Dendritic cell treated with granulocyte-macrophage colony-stimulating factor and Interleukin-4, amounts not matched to agents 40 ng/mL and 50 ng/mL, for 4 days (primary cell): ENCODE data around the gene E2F6.

Experiments used
- H3K27ac Mint-ChIP-seq: one replicate; pipeline ENCODE4 v1.8.0; 2022; ENCODE audit warnings: mild to moderate bottlenecking, mixed read lengths
- H3K27me3 Mint-ChIP-seq: one replicate; pipeline ENCODE4 v1.8.0; 2022; ENCODE audit warnings: mild to moderate bottlenecking, mixed read lengths
- H3K36me3 Mint-ChIP-seq: one replicate; pipeline ENCODE4 v1.8.0; 2022; ENCODE audit warnings: low read depth, mixed read lengths
- H3K4me1 Mint-ChIP-seq: one replicate; pipeline ENCODE4 v1.8.0; 2022; ENCODE audit warnings: low read depth, mixed read lengths
- H3K4me3 Mint-ChIP-seq: one replicate; pipeline ENCODE4 v1.8.0; 2022; ENCODE audit warnings: mild to moderate bottlenecking, moderate library complexity, mixed read lengths
- H3K9me3 Mint-ChIP-seq: one replicate; pipeline ENCODE4 v1.8.0; 2022; ENCODE audit warnings: mixed read lengths
- intact Hi-C: fragments of 100-400 bp; cut with micrococcal nuclease; formaldehyde crosslinking; loops from one replicate; pipeline ENCODE4 v1.15.0; 2022

E2F6 gene

DNA sequence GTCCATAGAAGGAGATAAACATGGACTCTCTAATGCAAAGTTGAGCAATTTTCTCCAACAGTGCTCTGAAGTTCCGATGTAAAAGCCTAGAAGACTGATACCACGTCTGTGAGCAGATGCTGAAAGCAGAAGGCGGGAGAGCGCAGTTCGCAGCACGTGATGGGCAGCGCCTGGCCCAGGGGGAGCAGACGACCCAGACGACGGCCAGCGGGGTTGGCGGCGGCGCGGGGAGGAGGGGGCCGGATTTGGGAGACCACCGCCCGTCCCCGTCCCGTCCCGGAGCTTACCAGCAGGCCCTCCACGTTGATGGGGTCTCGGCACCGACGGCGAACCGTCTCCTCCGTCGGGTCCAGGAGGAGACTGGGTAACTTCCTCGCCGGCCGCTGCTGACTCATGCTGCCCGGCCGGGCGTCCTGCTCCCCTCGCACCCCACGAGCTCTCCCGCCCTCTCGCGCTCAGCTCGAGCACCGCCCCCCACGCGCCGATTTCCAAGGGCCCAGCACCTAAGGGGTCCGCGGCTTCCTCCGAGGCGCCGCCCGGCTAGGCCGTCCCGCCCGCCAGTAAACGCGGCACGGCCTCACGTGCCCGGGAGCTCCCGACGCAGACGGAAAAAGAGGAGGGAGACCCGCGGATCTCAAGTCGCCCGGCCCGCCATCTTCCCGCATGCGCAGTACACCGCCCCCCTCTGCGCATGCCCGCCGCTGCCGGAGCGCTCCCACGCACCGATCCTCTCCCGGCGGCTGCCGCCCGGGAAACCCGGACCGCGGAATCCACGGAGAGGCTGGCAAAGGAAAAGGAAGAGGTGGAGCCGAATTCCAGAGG lies at the start of gene E2F6:
E2F6 (minus strand) TSS at position 677 of the 822 bp plus-strand sequence; CDS start at position 395, 282 bp downstream.
- intact Hi-C loops = loop anchor here (10.0 kb wide), 1 partner anchor 279 kb away; the partner anchor contains the start of gene LPIN1
- Mint-ChIP-seq H3K4me1 (peaks cover 38% of the 10 kb centered on the region), H3K9me3 (no peaks in the 10 kb centered on the region)

GRCh38 chr2:11515490-11515981 lies 49.6 kb upstream of the E2F6 start:
- Mint-ChIP-seq H3K4me3 (no peak overlapping the region), H3K36me3 (no peaks in the 10 kb centered on the region), H3K4me1 (peaks cover 7% of the 10 kb centered on the region), H3K27me3 (peaks cover 34% of the 10 kb centered on the region), H3K27ac (no peak overlapping the region), H3K9me3 (no peaks in the 10 kb centered on the region)
- intact Hi-C loops = no loop called here

More for the DNA sequence above, at the start of gene E2F6:
- Mint-ChIP-seq H3K36me3 (peaks cover 31% of the 10 kb centered on the region), H3K27me3 (no peaks in the 10 kb centered on the region), H3K27ac (peak within 1 kb of the TSS; percentile 96), H3K4me3 (peak within 1 kb of the TSS; percentile 97)

GRCh38 chr2:11514904-11515303 lies 48.9 kb upstream of the E2F6 start:
- H3K9me3 Mint-ChIP-seq = no peaks in the 10 kb centered on the region
- no peaks in the 10 kb centered on the region for H3K36me3 Mint-ChIP-seq
- H3K4me3 Mint-ChIP-seq = no peak overlapping the region
- H3K27ac Mint-ChIP-seq = no peak overlapping the region
- H3K27me3 Mint-ChIP-seq = peaks cover 34% of the 10 kb centered on the region
- intact Hi-C loops = no loop called here
- H3K4me1 Mint-ChIP-seq = peaks cover 7% of the 10 kb centered on the region

DNA sequence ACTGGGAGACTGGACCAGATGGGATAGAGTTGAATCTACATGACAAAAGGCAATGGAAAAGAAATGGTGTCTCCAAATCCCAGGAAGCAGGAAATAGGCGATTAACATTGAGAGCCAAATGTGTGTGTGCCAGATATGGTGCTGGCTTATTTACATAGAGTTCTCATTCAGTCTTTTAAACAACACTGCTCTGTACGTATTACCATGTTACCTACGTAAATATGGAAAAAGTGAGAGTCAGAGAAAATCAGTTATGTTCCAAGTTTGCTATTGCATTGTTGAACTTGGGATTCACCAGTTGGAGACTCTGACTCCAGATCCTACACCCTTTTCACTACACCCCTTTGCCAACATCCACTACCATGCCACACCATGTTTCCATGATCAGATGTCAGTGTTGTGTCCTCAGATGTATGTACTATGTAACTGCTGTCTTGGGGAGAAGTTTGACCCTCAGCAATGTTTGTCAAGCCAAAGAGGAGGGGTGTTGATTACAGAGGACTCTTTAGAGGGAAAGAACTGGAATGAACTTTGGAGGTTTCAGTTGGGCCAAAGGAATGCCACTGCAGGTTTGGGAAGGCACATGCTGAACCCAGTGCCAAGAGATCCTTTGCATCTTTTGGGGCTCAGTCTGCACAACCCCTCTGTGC lies 48.2 kb upstream of the E2F6 start:
- peaks cover 7% of the 10 kb centered on the region for H3K4me1 Mint-ChIP-seq
- no peaks in the 10 kb centered on the region for H3K9me3 Mint-ChIP-seq
- H3K27ac Mint-ChIP-seq = no peak overlapping the region
- peaks cover 34% of the 10 kb centered on the region for H3K27me3 Mint-ChIP-seq
- intact Hi-C loops = no loop called here
- H3K36me3 Mint-ChIP-seq = no peaks in the 10 kb centered on the region
- H3K4me3 Mint-ChIP-seq = no peak overlapping the region

GRCh38 chr2:11513319-11513718 lies 47.4 kb upstream of the E2F6 start:
- intact Hi-C loops = no loop called here
- no peaks in the 10 kb centered on the region for H3K36me3 Mint-ChIP-seq
- peaks cover 34% of the 10 kb centered on the region for H3K27me3 Mint-ChIP-seq

DNA sequence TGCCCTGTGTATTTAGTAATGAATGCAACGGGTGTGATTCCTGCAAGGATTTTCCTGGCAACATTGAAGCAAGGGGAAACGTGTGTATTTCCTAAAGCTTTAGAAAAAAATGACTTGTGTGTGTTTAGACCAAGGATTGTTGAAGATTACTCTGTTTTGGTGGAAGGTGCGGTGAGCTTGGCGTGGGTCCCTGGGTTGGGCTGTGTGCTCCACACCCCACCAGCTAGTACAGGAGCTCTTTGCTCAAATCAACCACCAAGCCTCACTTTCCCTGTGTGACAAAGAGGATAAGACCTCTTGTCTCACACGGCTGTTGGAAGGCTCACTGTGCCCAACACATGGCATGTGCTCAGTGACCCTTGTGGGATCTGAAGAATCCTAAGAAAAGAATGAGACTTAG lies 46.5 kb upstream of the E2F6 start:
- Mint-ChIP-seq H3K36me3 (no peaks in the 10 kb centered on the region), H3K27ac (no peak overlapping the region), H3K9me3 (no peaks in the 10 kb centered on the region), H3K4me1 (peaks cover 7% of the 10 kb centered on the region), H3K27me3 (peaks cover 34% of the 10 kb centered on the region), H3K4me3 (no peak overlapping the region)
- intact Hi-C loops = no loop called here

More at GRCh38 chr2:11513319-11513718, 47.4 kb upstream of the E2F6 start:
- H3K9me3 Mint-ChIP-seq = no peaks in the 10 kb centered on the region
- H3K27ac Mint-ChIP-seq = no peak overlapping the region
- peaks cover 7% of the 10 kb centered on the region for H3K4me1 Mint-ChIP-seq
- no peak overlapping the region for H3K4me3 Mint-ChIP-seq

GRCh38 chr2:11509657-11510360 lies 43.8 kb upstream of the E2F6 start:
- Mint-ChIP-seq H3K27ac (no peak overlapping the region), H3K36me3 (no peaks in the 10 kb centered on the region), H3K4me3 (no peak overlapping the region), H3K27me3 (peaks cover 28% of the 10 kb centered on the region), H3K4me1 (peaks cover 7% of the 10 kb centered on the region), H3K9me3 (no peaks in the 10 kb centered on the region)
- intact Hi-C loops = no loop called here

DNA sequence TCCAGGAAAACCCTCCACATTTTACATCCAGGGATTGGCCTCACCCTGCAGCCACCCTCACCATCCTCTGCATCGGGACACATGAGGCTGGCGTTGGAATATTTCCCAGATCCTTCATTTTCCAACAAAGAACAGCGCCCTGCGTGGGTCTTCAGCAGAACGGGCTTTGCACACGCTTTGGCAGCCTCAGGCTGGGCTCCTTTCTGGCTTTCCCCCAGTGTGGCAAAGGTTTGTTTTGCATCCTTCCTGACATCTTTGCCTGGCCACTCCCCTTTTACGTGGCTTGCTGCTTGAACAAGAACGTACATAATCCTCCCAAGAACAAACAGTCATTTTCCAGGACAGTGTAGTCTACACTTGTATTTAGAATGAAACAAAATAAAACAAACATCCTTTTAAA lies 42.3 kb upstream of the E2F6 start:
- H3K9me3 Mint-ChIP-seq = no peaks in the 10 kb centered on the region
- no peak overlapping the region for H3K27ac Mint-ChIP-seq
- H3K36me3 Mint-ChIP-seq = no peaks in the 10 kb centered on the region
- H3K4me3 Mint-ChIP-seq = no peak overlapping the region
- peaks cover 7% of the 10 kb centered on the region for H3K4me1 Mint-ChIP-seq
- H3K27me3 Mint-ChIP-seq = peaks cover 24% of the 10 kb centered on the region
- intact Hi-C loops = no loop called here

DNA sequence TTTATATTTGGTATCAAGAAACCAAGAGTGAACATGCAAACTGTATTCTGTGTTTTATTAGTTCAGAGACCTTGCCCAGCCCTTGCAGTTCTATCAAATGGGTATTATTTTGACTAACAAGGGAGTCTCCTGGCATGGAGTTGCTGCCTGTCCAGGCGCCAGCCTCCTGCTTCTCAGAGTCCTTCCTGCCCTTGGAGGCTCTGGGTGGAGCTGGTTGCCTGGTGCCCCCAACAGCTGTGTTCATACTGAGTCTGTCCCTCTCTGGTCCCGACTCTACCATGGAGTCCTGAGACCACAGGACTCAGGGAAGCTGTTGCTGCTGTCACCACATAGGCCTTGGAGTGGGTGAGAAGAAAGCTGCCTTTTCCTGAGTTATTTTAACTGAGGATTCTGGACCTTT lies 41.6 kb upstream of the E2F6 start:
- no peak overlapping the region for H3K27ac Mint-ChIP-seq
- H3K4me1 Mint-ChIP-seq = peaks cover 7% of the 10 kb centered on the region
- intact Hi-C loops = no loop called here
- peaks cover 20% of the 10 kb centered on the region for H3K27me3 Mint-ChIP-seq
- no peaks in the 10 kb centered on the region for H3K36me3 Mint-ChIP-seq
- no peaks in the 10 kb centered on the region for H3K9me3 Mint-ChIP-seq
- no peak overlapping the region for H3K4me3 Mint-ChIP-seq

GRCh38 chr2:11506611-11506969 lies 40.6 kb upstream of the E2F6 start:
- H3K4me3 Mint-ChIP-seq = no peak overlapping the region
- peaks cover 18% of the 10 kb centered on the region for H3K27me3 Mint-ChIP-seq
- H3K36me3 Mint-ChIP-seq = no peaks in the 10 kb centered on the region
- no peaks in the 10 kb centered on the region for H3K9me3 Mint-ChIP-seq
- intact Hi-C loops = no loop called here
- H3K27ac Mint-ChIP-seq = no peak overlapping the region
- peaks cover 6% of the 10 kb centered on the region for H3K4me1 Mint-ChIP-seq

- Mint-ChIP-seq H3K27me3 (peaks cover 18% of the 10 kb centered on the region), H3K4me1 (peaks cover 3% of the 10 kb centered on the region), H3K27ac (no peak overlapping the region), H3K36me3 (no peaks in the 10 kb centered on the region), H3K4me3 (no peak overlapping the region), H3K9me3 (no peaks in the 10 kb centered on the region)
- intact Hi-C loops = no loop called here
Observed at GRCh38 chr2:11505652-11506610, 40.0 kb upstream of the E2F6 start.

DNA sequence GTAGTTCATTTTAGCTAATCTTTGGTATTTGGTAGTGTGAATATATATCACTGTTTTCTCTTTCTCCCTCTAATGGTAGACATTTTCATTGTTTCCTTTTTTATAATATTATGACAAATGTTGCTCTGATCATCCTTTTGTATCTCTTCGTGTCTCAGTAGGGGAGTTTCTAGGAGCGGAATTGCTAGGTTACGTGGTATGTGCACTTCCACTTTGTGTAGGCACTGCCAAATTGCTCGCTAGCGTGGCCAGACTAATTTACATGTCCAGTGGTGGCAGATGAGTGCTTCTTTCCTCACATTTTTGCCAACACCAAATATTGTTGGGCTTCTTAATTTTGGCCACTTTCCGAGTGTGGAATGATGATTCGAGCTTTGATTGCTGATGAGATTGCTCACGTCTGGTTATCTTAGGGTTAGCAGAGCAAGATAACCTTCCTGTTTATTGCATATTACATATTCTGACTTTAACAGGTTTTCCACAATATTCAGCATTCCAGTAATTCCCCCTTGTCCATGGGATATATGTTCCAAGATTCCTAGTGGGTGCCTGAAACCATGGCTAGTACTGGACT lies 37.5 kb upstream of the E2F6 start:
- Mint-ChIP-seq H3K4me3 (no peak overlapping the region), H3K4me1 (peaks cover 8% of the 10 kb centered on the region), H3K9me3 (no peaks in the 10 kb centered on the region), H3K27me3 (peaks cover 29% of the 10 kb centered on the region), H3K27ac (no peak overlapping the region), H3K36me3 (no peaks in the 10 kb centered on the region)
- intact Hi-C loops = no loop called here

- Mint-ChIP-seq H3K4me3 (no peak overlapping the region), H3K27ac (no peak overlapping the region), H3K27me3 (peaks cover 31% of the 10 kb centered on the region), H3K4me1 (peaks cover 8% of the 10 kb centered on the region), H3K9me3 (no peaks in the 10 kb centered on the region), H3K36me3 (no peaks in the 10 kb centered on the region)
- intact Hi-C loops = no loop called here
Observed at GRCh38 chr2:11502740-11503292, 36.9 kb upstream of the E2F6 start.
